Measurements from ENCODE around the gene HES1.
"Not testable (repeated sequence)": the region's sequence is repeated elsewhere in the genome, so short reads cannot be mapped to it uniquely, and the experiment has no call there.

The HES1 gene

GRCh38 chr3:194090716-194091115, 45.2 kb upstream of the HES1 start:
- TF ChIP-seq CTCF (IDR thresholded peaks at IDR 0.05; ENCODE audit: insufficient read depth, missing control alignments), result no peak
- no peak for DNase-seq (ENCODE audit: insufficient read length, low spot score)
- FAIRE-seq, result no peak

GRCh38 chr3:194091141-194091540, 44.8 kb upstream of the HES1 start:
- no peak for TF ChIP-seq CTCF (IDR thresholded peaks at IDR 0.05; ENCODE audit: insufficient read depth, missing control alignments)
- DNase-seq (ENCODE audit: insufficient read length, low spot score) (no peak), FAIRE-seq (no peak)

- DNase-seq (ENCODE audit: insufficient read length, low spot score); FAIRE-seq: not testable (repeated sequence)
These were observed 44.1 kb upstream of the HES1 start for GRCh38 chr3:194091897-194092296.

- DNase-seq (ENCODE audit: insufficient read length, low spot score) (no peak), FAIRE-seq (no peak)
- no peak for TF ChIP-seq CTCF (IDR thresholded peaks at IDR 0.05; ENCODE audit: insufficient read depth, missing control alignments)
These were observed 43.1 kb upstream of the HES1 start for GRCh38 chr3:194092881-194093301.

DNA sequence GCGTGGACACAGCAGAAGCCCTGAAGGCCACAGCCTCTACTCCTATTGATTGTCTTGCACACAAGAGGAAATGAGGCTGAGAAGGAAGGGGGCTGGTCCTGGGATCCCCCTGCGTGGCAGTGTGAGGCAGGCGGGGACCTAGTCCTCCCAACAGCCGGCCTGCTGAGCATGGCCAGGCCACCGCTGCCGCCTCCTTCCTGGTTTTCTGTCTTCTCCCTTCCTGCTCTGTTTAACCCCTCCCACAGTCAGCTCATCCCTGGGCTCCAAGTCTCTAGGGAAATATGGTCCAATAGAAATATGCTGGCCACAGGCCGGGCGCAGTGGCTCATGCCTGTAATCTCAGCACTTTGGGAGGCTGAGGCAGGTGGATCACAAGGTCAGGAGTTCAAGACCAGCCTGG, 42.1 kb upstream of the HES1 start:
- TF ChIP-seq CTCF (IDR thresholded peaks at IDR 0.05; ENCODE audit: insufficient read depth, missing control alignments), result no peak
- FAIRE-seq (no peak), DNase-seq (ENCODE audit: insufficient read length, low spot score) (no peak)

GRCh38 chr3:194095464-194095863, 40.5 kb upstream of the HES1 start:
- no peak for TF ChIP-seq CTCF (IDR thresholded peaks at IDR 0.05; ENCODE audit: insufficient read depth, missing control alignments)
- FAIRE-seq (no peak), DNase-seq (ENCODE audit: insufficient read length, low spot score) (no peak)

- FAIRE-seq, result no peak
- no peak for TF ChIP-seq CTCF (IDR thresholded peaks at IDR 0.05; ENCODE audit: insufficient read depth, missing control alignments)
- no peak for DNase-seq (ENCODE audit: insufficient read length, low spot score)
These were observed 40.0 kb upstream of the HES1 start for GRCh38 chr3:194095902-194096301.
